Measurements from ENCODE around the gene ROPN1B. TPM values are rescaled to one million over a fixed set of nuclear protein-coding genes. Genes with fewer than 3 reads are reported as not detected.
A peak's percentile ranks its signal among the peaks of the same experiment; 100 is the strongest.
"Not testable (repeated sequence)": the region's sequence is repeated elsewhere in the genome, so short reads cannot be mapped to it uniquely, and the experiment has no call there.

ROPN1B gene
- total RNA-seq, 1 donor from 2014 or later = not detected

GRCh38 chr3:125935252-125935874 lies 33.6 kb upstream of the ROPN1B start:
- not testable (repeated sequence) for H3K27me3 ChIP-seq (ENCODE audit: control insufficient read depth, insufficient read depth, low read length); H3K4me3 ChIP-seq (ENCODE audit: low read depth, low read length); H3K36me3 ChIP-seq (ENCODE audit: control insufficient read depth, insufficient read depth, low read length); DNase-seq (ENCODE audit: low read depth)

- not testable (repeated sequence) for H3K4me3 ChIP-seq (ENCODE audit: low read depth, low read length); DNase-seq (ENCODE audit: low read depth); H3K36me3 ChIP-seq (ENCODE audit: control insufficient read depth, insufficient read depth, low read length); H3K27me3 ChIP-seq (ENCODE audit: control insufficient read depth, insufficient read depth, low read length)
- peak; percentile 20 for TF ChIP-seq CTCF (IDR thresholded peaks at IDR 0.05; ENCODE audit: insufficient read depth, low read length, poor library complexity, severe bottlenecking)
Measured at GRCh38 chr3:125936210-125936815, 32.7 kb upstream of the ROPN1B start.

- H3K4me3 ChIP-seq (ENCODE audit: low read depth, low read length); H3K27me3 ChIP-seq (ENCODE audit: control insufficient read depth, insufficient read depth, low read length); DNase-seq (ENCODE audit: low read depth); H3K36me3 ChIP-seq (ENCODE audit: control insufficient read depth, insufficient read depth, low read length): not testable (repeated sequence)
Measured at GRCh38 chr3:125936891-125937290, 32.1 kb upstream of the ROPN1B start.

- H3K36me3 ChIP-seq (ENCODE audit: control insufficient read depth, insufficient read depth, low read length); H3K27me3 ChIP-seq (ENCODE audit: control insufficient read depth, insufficient read depth, low read length); DNase-seq (ENCODE audit: low read depth); H3K4me3 ChIP-seq (ENCODE audit: low read depth, low read length): not testable (repeated sequence)
Measured at GRCh38 chr3:125947806-125948205, 21.2 kb upstream of the ROPN1B start.

GRCh38 chr3:125948901-125949300 lies 20.1 kb upstream of the ROPN1B start:
- H3K27me3 ChIP-seq (ENCODE audit: control insufficient read depth, insufficient read depth, low read length); H3K36me3 ChIP-seq (ENCODE audit: control insufficient read depth, insufficient read depth, low read length); DNase-seq (ENCODE audit: low read depth); H3K4me3 ChIP-seq (ENCODE audit: low read depth, low read length): not testable (repeated sequence)

- H3K36me3 ChIP-seq (ENCODE audit: control insufficient read depth, insufficient read depth, low read length); H3K27me3 ChIP-seq (ENCODE audit: control insufficient read depth, insufficient read depth, low read length); H3K4me3 ChIP-seq (ENCODE audit: low read depth, low read length); DNase-seq (ENCODE audit: low read depth): not testable (repeated sequence)
Measured at GRCh38 chr3:125951176-125951575, 17.8 kb upstream of the ROPN1B start.

GRCh38 chr3:125957020-125957419 lies 12.0 kb upstream of the ROPN1B start:
- not testable (repeated sequence) for DNase-seq (ENCODE audit: low read depth); H3K36me3 ChIP-seq (ENCODE audit: control insufficient read depth, insufficient read depth, low read length); H3K4me3 ChIP-seq (ENCODE audit: low read depth, low read length); H3K27me3 ChIP-seq (ENCODE audit: control insufficient read depth, insufficient read depth, low read length)

- H3K36me3 ChIP-seq (ENCODE audit: control insufficient read depth, insufficient read depth, low read length) = no peaks in the 10 kb centered on the region
- H3K4me3 ChIP-seq (ENCODE audit: low read depth, low read length) = no peak overlapping the region
- TF ChIP-seq CTCF (IDR thresholded peaks at IDR 0.05; ENCODE audit: insufficient read depth, low read length, poor library complexity, severe bottlenecking) = no peak
- DNase-seq (ENCODE audit: low read depth) = no peak
- peaks cover 5% of the 10 kb centered on the region for H3K27me3 ChIP-seq (ENCODE audit: control insufficient read depth, insufficient read depth, low read length)
Measured at GRCh38 chr3:125957674-125958510, 11.1 kb upstream of the ROPN1B start.

Data from kidney epithelial cell (primary cell).